Measurements from ENCODE around the gene SAMD4B.

- TF ChIP-seq POLR2A (IDR thresholded peaks at IDR 0.05) (no peak), CTCF (IDR thresholded peaks at IDR 0.05) (no peak), POLR2AphosphoS5 (IDR thresholded peaks at IDR 0.05) (no peak)
Measured at GRCh38 chr19:39296055-39296645, 46.1 kb upstream of the SAMD4B start, which contains the start of gene IFNL1.
